ENCODE results near the gene FN3K.
A peak's percentile ranks its signal among the peaks of the same experiment; 100 is the strongest.
"Not testable (repeated sequence)": the region's sequence is repeated elsewhere in the genome, so short reads cannot be mapped to it uniquely, and the experiment has no call there.

Gene FN3K

GRCh38 chr17:82775001-82775823, 39.8 kb downstream of the FN3K start:
- DNase-seq, result peak; percentile 43

GRCh38 chr17:82776454-82776853, 41.0 kb downstream of the FN3K start:
- no peak for DNase-seq

GRCh38 chr17:82777778-82778375, 42.5 kb downstream of the FN3K start:
- DNase-seq, result not testable (repeated sequence)

- DNase-seq, result no peak
Observed at GRCh38 chr17:82779541-82779940, 44.1 kb downstream of the FN3K start.

- DNase-seq, result no peak
Observed at GRCh38 chr17:82780195-82780594, 44.8 kb downstream of the FN3K start.

DNA sequence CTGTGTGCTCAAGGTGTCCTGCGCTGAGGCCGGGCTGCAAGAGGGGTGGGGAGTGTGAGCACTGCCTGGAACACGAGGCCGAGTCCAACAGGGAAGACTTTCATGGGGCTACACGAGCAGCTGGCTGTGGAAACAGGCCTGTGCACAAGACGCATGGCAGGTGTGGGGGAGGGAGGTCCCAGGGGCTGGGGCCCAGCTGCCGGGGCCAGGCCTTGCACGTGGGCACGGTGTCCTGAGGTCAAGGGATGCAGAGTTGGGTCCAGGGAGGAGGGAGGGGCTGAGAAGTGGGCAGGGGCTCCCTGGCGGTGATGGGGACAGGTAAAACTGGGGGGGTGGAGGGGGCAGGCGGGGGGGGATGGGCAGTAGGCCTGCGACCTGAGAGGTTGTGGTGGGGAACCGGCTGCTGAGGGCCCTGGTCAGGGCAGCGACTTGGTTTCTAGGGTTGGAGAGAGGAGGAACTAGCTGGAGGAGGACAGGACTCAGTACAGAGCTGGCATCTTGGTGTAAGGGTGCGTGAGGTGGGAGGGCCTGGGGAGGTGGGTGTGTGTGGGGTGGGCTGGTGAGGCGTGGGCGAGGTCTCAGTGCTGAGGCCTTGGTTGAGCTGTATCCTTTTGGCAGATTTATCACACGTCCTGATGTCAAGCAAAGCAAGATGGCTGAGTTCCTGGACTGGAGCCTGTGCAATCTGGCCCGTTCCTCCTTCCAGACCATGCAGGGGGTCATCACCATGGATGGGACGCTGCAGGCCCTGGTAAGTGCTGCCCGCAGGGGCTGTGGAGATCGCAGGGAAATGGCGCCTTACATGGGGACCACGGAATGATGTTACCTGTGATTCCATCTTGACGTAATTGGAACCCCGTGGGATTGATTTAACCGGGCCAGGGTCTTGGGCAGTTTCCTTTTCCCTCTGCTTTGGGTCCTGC, 45.8 kb downstream of the FN3K start:
- DNase-seq, result no peak

GRCh38 chr17:82781894-82782274, 46.5 kb downstream of the FN3K start:
- DNase-seq, result peak; percentile 59

- DNase-seq, result no peak
Observed at GRCh38 chr17:82782657-82783207, 47.3 kb downstream of the FN3K start.

DNA sequence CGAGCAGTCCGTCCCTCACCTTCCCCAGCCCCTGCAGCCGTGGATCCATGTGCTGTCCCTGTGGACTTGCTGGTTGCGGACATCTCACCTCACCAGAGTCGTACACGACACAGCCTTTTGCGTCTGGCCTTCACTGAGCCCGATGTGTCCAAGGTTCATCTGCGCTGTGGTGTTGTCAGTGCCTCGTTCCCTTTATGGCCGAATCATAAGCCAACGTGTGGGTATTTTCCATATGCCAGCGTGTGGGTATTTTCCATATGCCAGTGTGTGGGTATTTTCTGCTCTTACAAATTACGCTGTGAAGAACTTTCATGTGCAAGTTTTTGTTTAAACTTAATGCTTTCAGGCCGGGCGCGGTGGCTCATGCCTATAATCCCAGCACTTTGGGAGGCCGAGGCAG, 48.1 kb downstream of the FN3K start:
- no peak for DNase-seq

GRCh38 chr17:82785581-82785980, 50.2 kb downstream of the FN3K start:
- DNase-seq, result not testable (repeated sequence)

GRCh38 chr17:82786427-82786826, 51.0 kb downstream of the FN3K start:
- no peak for DNase-seq

GRCh38 chr17:82787081-82787848, 51.9 kb downstream of the FN3K start:
- peak; percentile 70 for DNase-seq

DNA sequence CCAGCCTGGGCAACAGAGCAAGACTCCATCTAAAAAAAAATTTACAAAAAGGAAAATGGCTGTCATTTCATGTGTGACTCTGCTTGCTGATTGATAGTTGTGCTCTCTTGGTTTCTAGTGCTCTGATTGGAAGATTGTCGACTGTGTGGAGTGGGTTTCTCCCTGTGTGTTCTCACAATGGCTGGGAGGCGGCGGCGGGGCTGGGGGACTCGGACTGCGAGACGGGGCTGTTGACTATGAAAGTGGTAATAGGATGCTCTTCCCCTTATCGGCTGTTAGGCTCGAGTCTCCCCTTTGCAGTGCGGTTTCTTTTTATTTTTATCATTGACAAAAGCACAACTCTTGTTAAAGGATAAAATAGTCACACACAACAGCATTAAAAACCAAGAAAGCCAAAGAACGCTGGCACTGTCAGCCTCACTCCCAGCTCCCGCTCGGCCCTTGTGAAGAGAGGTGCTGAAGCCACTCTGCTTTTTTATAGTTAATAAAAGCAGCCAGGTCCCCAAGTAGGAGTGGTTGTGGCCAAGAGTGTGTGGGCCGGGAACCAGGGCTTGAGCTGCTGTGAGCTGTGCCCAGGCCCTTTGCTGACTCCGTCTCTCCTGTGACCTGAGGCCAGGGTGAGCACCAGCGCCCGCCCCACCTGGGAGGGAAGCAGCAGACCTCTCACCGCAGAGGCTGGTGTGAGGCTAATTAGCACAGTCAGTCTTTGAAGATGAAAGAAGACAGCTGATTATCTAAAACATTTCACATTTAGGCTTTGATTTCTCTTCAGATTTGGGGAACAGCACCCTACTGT, 53.0 kb downstream of the FN3K start:
- DNase-seq, result no peak

DNA sequence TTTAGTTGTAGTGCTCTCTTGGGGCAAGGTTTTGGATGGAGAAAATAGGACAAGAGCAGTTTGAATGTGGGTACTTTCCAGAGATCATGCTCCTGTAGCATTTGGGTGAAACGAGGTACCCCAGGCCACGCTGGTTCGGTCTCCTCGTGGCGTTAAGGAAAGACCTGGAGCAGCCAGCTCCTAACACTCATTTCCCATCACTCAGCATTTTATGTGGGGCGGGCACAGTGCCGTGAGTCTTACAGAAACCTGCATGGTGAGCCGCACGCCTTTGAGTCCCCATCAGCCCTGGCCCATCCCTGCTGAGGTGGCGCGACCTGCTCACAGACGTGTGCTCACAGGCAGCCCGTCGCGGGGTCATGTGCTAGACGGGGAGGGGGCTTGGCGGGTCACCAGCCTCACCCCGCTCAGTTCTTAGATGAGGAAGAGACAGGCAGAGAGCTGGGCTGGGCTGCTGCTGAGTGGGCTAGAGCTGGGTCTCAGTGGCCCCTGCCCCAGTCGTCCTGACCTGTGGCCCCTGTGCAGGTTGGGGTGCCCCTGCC, 53.7 kb downstream of the FN3K start:
- no peak for DNase-seq

DNA sequence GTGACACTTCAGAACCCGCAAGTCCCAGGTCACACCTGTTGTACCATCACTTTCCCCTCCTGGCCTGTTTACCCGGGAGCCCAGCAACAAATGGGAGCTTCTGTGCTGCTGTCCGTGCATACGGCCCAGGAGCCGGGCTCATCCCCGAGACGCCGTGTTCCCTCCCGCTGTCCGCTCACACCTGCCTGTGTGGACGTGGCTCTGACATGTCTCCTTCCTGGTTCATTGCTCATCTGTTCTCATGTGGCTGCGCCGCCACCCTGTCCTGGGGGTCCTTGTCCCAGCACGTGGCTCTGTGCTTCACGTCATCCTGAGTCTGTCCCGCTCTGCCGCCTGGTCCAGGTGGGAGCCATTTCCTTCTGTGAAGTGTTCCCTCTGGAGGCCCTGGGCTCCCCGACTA, 54.4 kb downstream of the FN3K start:
- no peak for DNase-seq

- no peak for DNase-seq
Observed at GRCh38 chr17:82790391-82790790, 55.0 kb downstream of the FN3K start.

DNA sequence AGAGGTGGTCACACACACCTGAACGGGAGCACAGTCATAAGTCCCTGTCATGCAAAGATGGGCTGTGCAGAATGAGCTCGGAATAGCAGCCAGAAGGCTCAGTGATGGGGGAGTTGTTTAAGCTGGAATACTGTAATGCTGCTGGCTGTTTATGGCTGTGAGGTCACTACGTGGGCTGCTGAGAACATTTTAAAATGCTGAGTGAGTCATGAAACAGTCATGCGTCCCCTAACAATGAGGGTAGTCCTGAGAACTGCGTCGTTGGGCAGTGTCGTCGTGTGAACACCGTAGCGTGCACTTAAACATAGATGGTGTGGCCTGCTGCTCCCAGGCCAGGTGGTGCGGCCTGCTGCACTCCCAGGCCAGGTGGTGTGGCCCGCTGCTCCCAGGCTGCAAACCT, 56.1 kb downstream of the FN3K start:
- DNase-seq, result peak; percentile 72

DNA sequence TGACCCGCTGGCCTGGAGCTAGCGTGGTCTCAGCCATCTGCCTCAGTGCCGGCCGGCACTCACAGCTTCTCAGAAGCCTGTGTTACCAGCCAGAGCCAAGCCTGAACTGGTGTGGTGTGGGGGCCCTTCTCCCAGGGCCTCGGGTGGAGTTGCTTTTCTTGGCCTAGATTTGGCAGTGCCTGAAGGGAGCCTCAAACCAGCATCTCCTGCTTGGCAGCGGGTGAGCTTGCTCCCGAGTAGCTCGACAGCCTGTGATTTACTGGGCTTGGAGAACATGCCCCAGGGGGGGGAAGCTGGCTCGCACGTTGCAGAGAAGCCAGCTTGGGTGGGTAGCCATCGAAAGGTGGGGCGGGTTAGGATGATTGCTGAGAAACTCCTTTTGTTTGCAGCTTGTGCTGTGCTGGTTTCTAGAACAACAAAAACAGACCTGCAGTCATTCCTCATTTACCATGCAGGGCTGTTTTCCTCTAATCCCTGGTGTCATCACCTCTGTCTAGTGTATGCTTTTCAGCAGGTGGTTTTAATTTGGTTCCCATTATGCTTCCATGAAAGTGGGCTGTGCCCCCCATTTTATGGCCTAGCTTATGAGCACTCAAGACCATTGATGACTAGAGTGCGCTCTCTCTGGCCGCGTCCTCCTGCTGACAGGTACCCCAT, 58.7 kb downstream of the FN3K start:
- peak; percentile 54 for DNase-seq

GRCh38 chr17:82794781-82795482, 59.5 kb downstream of the FN3K start:
- DNase-seq, result peak; percentile 29

DNA sequence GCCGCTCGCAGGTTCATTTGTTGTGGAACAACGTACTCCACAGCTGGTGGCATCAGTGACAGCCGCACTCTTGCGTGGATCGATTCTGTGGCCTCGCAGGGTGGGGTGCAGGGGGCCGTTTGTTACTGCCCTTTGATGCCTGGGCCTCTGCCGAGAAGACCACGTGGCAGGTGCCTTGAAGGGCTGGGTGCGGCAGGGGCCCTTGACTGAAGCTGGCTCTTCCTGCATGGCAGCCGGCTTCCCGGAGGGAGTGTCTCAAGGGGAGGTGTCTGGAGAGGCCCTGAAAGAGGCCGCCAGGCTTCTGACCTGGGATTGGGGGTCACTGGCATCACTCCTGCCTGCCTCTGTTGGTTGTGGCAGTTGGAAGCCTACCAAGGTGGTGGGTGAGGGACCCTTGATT, 60.2 kb downstream of the FN3K start:
- no peak for DNase-seq
